ENCODE results near the gene PADI3. TPM values are rescaled to one million over a fixed set of nuclear protein-coding genes. Genes with fewer than 3 reads are reported as not detected.

The PADI3 gene
- polyA plus RNA-seq, 3 donors, result 0.06 to 0.15 (median 0.07) TPM

GRCh38 chr1:17213148-17213781 is 35.6 kb upstream of the PADI3 start:
- no peak for DNase-seq (ENCODE audit: extremely low read depth in 1 of 11, low read depth in 9 of 11, low spot score in 4 of 11)

- no peak for DNase-seq (ENCODE audit: extremely low read depth in 1 of 11, low read depth in 9 of 11, low spot score in 4 of 11)
Measured at GRCh38 chr1:17213782-17214148, 35.1 kb upstream of the PADI3 start.

GRCh38 chr1:17214876-17215544 is 33.9 kb upstream of the PADI3 start:
- DNase-seq (ENCODE audit: extremely low read depth in 1 of 11, low read depth in 9 of 11, low spot score in 4 of 11), result no peak

- no peak for DNase-seq (ENCODE audit: extremely low read depth in 1 of 11, low read depth in 9 of 11, low spot score in 4 of 11)
Measured at GRCh38 chr1:17215545-17215890, 33.4 kb upstream of the PADI3 start.

- no peak for DNase-seq (ENCODE audit: extremely low read depth in 1 of 11, low read depth in 9 of 11, low spot score in 4 of 11)
Measured at GRCh38 chr1:17216078-17216477, 32.8 kb upstream of the PADI3 start.

- DNase-seq (ENCODE audit: extremely low read depth in 1 of 11, low read depth in 9 of 11, low spot score in 4 of 11), result no peak
Measured at GRCh38 chr1:17217607-17218006, 31.3 kb upstream of the PADI3 start.

- no peak for DNase-seq (ENCODE audit: extremely low read depth in 1 of 11, low read depth in 9 of 11, low spot score in 4 of 11)
Measured at GRCh38 chr1:17218939-17219338, 30.0 kb upstream of the PADI3 start.

- DNase-seq (ENCODE audit: extremely low read depth in 1 of 11, low read depth in 9 of 11, low spot score in 4 of 11), result no peak
Measured at GRCh38 chr1:17220287-17220686, 28.6 kb upstream of the PADI3 start.

- no peak for DNase-seq (ENCODE audit: extremely low read depth in 1 of 11, low read depth in 9 of 11, low spot score in 4 of 11)
Measured at GRCh38 chr1:17222557-17222956, 26.3 kb upstream of the PADI3 start.

GRCh38 chr1:17224434-17224833 is 24.5 kb upstream of the PADI3 start:
- no peak for DNase-seq (ENCODE audit: extremely low read depth in 1 of 11, low read depth in 9 of 11, low spot score in 4 of 11)

- no peak for DNase-seq (ENCODE audit: extremely low read depth in 1 of 11, low read depth in 9 of 11, low spot score in 4 of 11)
Measured at GRCh38 chr1:17225140-17225539, 23.8 kb upstream of the PADI3 start.

GRCh38 chr1:17227358-17227915 is 21.5 kb upstream of the PADI3 start:
- DNase-seq (ENCODE audit: extremely low read depth in 1 of 11, low read depth in 9 of 11, low spot score in 4 of 11), result no peak

GRCh38 chr1:17228619-17229018 is 20.3 kb upstream of the PADI3 start:
- no peak for DNase-seq (ENCODE audit: extremely low read depth in 1 of 11, low read depth in 9 of 11, low spot score in 4 of 11)

GRCh38 chr1:17229379-17229778 is 19.5 kb upstream of the PADI3 start:
- no peak for DNase-seq (ENCODE audit: extremely low read depth in 1 of 11, low read depth in 9 of 11, low spot score in 4 of 11)

GRCh38 chr1:17230106-17230505 is 18.8 kb upstream of the PADI3 start:
- DNase-seq (ENCODE audit: extremely low read depth in 1 of 11, low read depth in 9 of 11, low spot score in 4 of 11), result no peak

- no peak for DNase-seq (ENCODE audit: extremely low read depth in 1 of 11, low read depth in 9 of 11, low spot score in 4 of 11)
Measured at GRCh38 chr1:17230671-17231310, 18.1 kb upstream of the PADI3 start.

GRCh38 chr1:17232759-17233661 is 15.9 kb upstream of the PADI3 start:
- no peak for DNase-seq (ENCODE audit: extremely low read depth in 1 of 11, low read depth in 9 of 11, low spot score in 4 of 11)

- DNase-seq (ENCODE audit: extremely low read depth in 1 of 11, low read depth in 9 of 11, low spot score in 4 of 11), result no peak
Measured at GRCh38 chr1:17233675-17234320, 15.1 kb upstream of the PADI3 start.

GRCh38 chr1:17234405-17234804 is 14.5 kb upstream of the PADI3 start:
- DNase-seq (ENCODE audit: extremely low read depth in 1 of 11, low read depth in 9 of 11, low spot score in 4 of 11), result no peak
